Heart left ventricle (tissue), 16 donors: ENCODE measurements around the gene MRPL40. TPM values are rescaled to one million over a fixed set of nuclear protein-coding genes. Genes with fewer than 3 reads are reported as not detected.

ENCODE experiments used
- ATAC-seq, 4 donors: fragments of 200-7000 bp; cut with Tn5 transposase; one replicate each; pipeline ENCODE4 v1.9.1; 2020 to 2022; ENCODE audit warnings: moderate library complexity in 4 of 4, mild to moderate bottlenecking in 3 of 4, moderate number of reproducible peaks in 1 of 4
- DNase-seq, 5 donors: peaks; one replicate each; pipeline ENCODE4 v3.0.0-alpha.2; 2020
- H3K27ac ChIP-seq, 12 donors: fragments of 200-600 bp; sonication (generic) in 4 of 12; one replicate each; pipeline versions ENCODE4 v1.5.0 to v1.8.0; 2016 to 2022; ENCODE audit warnings: mild to moderate bottlenecking in 2 of 12
- H3K27me3 ChIP-seq, 9 donors: fragments of 200-600 bp; sonication (generic) in 2 of 9; one replicate each; pipeline versions ENCODE4 v1.5.1 to v1.8.0; 2016 to 2022; ENCODE audit warnings: mild to moderate bottlenecking in 3 of 9
- H3K36me3 ChIP-seq, 9 donors: fragments of 200-600 bp; sonication (generic) in 2 of 9; one replicate each; pipeline versions ENCODE4 v1.5.0 to v1.8.0; 2018 to 2022; ENCODE audit warnings: mild to moderate bottlenecking in 2 of 9
- H3K4me1 ChIP-seq, 12 donors: fragments of 200-600 bp; sonication (generic) in 4 of 12; one replicate each; pipeline versions ENCODE4 v1.5.0 to v1.8.0; 2016 to 2022; ENCODE audit warnings: mild to moderate bottlenecking in 3 of 12
- H3K4me3 ChIP-seq, 12 donors: fragments of 200-600 bp; sonication (generic) in 4 of 12; one replicate each; pipeline versions ENCODE4 v1.5.0 to v1.8.0; 2017 to 2022; ENCODE audit warnings: mild to moderate bottlenecking in 9 of 12, moderate library complexity in 4 of 12
- H3K9me3 ChIP-seq, 12 donors: fragments of 200-600 bp; sonication (generic) in 4 of 12; one replicate each; pipeline versions ENCODE4 v1.5.0 to v1.8.0; 2016 to 2022; ENCODE audit warnings: mild to moderate bottlenecking in 1 of 12
- CTCF ChIP-seq, 12 donors: fragments of 200-600 bp; sonication (generic) in 4 of 12; IDR thresholded peaks; one replicate each; pipeline versions ENCODE4 v1.5.0 to v1.8.0; 2018 to 2022; ENCODE audit warnings: antibody characterized with exemption in 12 of 12, mild to moderate bottlenecking in 5 of 12
- POLR2A ChIP-seq, 2 donors: fragments of 450-650 bp; IDR thresholded peaks; one replicate each; pipeline ENCODE4 v1.6.1; 2017; ENCODE audit warnings: antibody characterized with exemption in 2 of 2, mild to moderate bottlenecking in 2 of 2, moderate library complexity in 2 of 2
- WGBS, 4 donors: extraction: QIAGEN DNeasy Blood & Tissue Kit in 2 of 4; methylation state at CpG; one replicate each; pipeline versions ENCODE4 v1.1.5 to v1.1.7; 2013 to 2018; 5-methylcytosine and 5-hydroxymethylcytosine counted together
- intact Hi-C, 10 donors: fragments of 100-400 bp; cut with DNase I; formaldehyde crosslinking; loops; one replicate each; pipeline versions ENCODE4 v1.11.1 to v1.14.2; 2022
- long read RNA-seq, 3 donors: library from polyadenylated mRNA; unstranded; transcript quantifications; one replicate each; pipeline ENCODE4 v2.0.0, GENCODE V29; 2020 to 2021
- polyA plus RNA-seq, 2 donors: library from polyadenylated mRNA; stranded (reverse); fragments of 200-250 nt; gene quantifications; one replicate each; pipeline ENCODE4 v1.2.3, GENCODE V29; 2013
- total RNA-seq, 9 donors: library from RNA; depleted of rRNA in 2 of 9; stranded (reverse); fragments of >200 nt in 2 of 9; fragmentation: NEBNext Ultra II Directional in 3 of 9; extraction: Animal tissue kit (Norgen Biotek cat#: 25700) in 3 of 9; gene quantifications; one replicate each; pipeline versions ENCODE4 v1.1.0 to v1.2.4, GENCODE V29; 2016 to 2023
- donor health status: ischemic (EF 13 %, LVEDD 7.1; RV severe dilation, severe dysfunction).
- donor health status: healthy with polysubstance abuse.
- donor health status: DM: no; HTN: yes; CAD: no.
- donor health status: DM: no; HTN: no; CAD: no.
- donor health status: ischemic (EF 25% LVEDD 6.9; RV normal size, moderate dysfunction).
- donor health status: ischemic (EF 25% LVEDD 5.7; RV mildly dilated, moderate dysfunction).
- donor health status: healthy.
- donor health status: DM: yes; HTN: yes; CAD: no.
- donor health status: ischemic (EF 35%, LVEDD 5.7; RV mildly dilated, moderate dysfunction).
- donor health status: nonischemic (EF 11% LVEDD 7.7; RV severe dilation, severe dysfunction).
- donor health status: DM: yes; HTN: yes; CAD: no.
- donor health status: PGD.
- donor health status: ischemic (EF 29% LVEDD 5.4; RV normal size, mild dysfunction).
- donor health status: nonischemic (EF 23%, LVEDD 6.1; RV moderate dilation, normal function).

The MRPL40 gene
- total RNA-seq = 10 to 100 TPM; 39.9 to 62.7 (median 54.2) TPM
- polyA plus RNA-seq = 100 to 1,000 TPM in 1 of 2 donors, 10 to 100 TPM in 1; 42.1 to 119 TPM
- long read RNA-seq, donor 1, transcript MRPL40-201 (4 exons, 1,387 nt) = major isoform, 42 of 46 reads
- long read RNA-seq, donor 1, partial matches to known transcripts = 1 of 46 reads
- long read RNA-seq, donor 1, other reads (novel, unspliced or antisense) = 0 of 46 reads
- long read RNA-seq, donor 2, transcript MRPL40-202 (4 exons, 954 nt) = minor isoform, 5 of 45 reads
- long read RNA-seq, donor 2, transcript MRPL40-201 (4 exons, 1,387 nt) = major isoform, 36 of 45 reads
- long read RNA-seq, donor 2, partial matches to known transcripts = 0 of 45 reads
- long read RNA-seq, donor 2, other reads (novel, unspliced or antisense) = 2 of 45 reads
- long read RNA-seq, donor 3, transcript MRPL40-201 (4 exons, 1,387 nt) = major isoform, 33 of 33 reads
- long read RNA-seq, donor 3, partial matches to known transcripts = 0 of 33 reads
- long read RNA-seq, donor 3, other reads (novel, unspliced or antisense) = 0 of 33 reads

DNA sequence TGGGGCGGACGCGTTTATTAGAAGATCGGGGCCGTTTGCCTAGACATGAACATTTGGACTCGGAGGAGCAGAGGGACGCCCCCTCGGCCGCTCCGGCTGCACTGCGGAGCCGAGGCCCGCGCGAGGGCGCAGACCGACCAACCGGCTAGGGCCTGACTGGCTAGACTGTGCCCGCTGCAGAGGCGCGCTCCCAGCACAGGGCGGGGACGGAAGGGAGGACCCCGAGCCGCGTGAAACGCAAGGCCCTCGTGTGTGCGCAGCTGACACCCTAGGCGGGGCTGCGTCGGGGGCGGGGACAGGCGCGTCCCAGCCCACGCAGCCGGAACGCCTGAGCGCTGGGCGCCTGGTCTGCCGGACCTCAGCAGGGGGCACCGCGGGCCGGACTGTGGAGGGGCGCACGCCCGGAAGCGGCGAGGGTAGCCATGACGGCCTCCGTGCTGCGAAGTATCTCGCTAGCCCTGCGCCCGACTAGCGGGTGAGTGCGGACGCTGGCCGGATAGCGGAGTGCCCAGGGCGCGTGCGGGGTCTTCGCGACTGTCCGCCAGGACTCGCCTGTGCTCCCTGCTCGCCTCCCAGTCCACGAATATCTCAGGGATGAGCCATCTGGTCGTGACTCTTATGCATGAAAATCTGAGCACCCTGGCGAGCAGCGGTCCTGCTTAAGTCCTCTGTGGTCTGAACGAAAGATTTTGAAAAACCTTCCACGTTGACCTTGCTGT is at the start of gene MRPL40:
TSS of gene MRPL40 (plus strand) at position 413 of the 719 bp plus-strand sequence. CDS start at position 423, 10 bp downstream.
- Histone ChIP-seq H3K4me1 (peaks cover 7 to 46% (median 29%) of the 10 kb centered on the region in 12 donors), H3K27me3 (no peaks in the 10 kb centered on the region), H3K27ac (peak within 1 kb of the TSS; percentile 93 to 99 (median 98)), H3K9me3 (no peaks in the 10 kb centered on the region), H3K4me3 (peak within 1 kb of the TSS; percentile 62 to 95 (median 86)), H3K36me3 (peaks cover 0 to 36% (median 30%) of the 10 kb centered on the region in 9 donors)
- DNase-seq = peak; percentile 95 to 98 (median 97)
- ATAC-seq = peak; percentile 95 to 98 (median 98)
- 0 to 2% (median 1%) methylated on average over 13 to 74 of the region's 74 CpGs for WGBS, 4 donors
- TF ChIP-seq POLR2A (IDR thresholded peaks at IDR 0.05) = peak in 1 of 2 donors; percentile 86
- peak in 4 of 12 donors; percentile 15 to 28 (median 21) for TF ChIP-seq CTCF (IDR thresholded peaks at IDR 0.05)
- intact Hi-C loops = loop anchor here in 6 of 10 donors (1.0 to 10.0 kb wide), 5 partner anchors 15 to 255 kb away; partner anchors contain the start of genes CDC45 (in 5 of the 6), UFD1 (in 5 of the 6), C22orf39 (in 2 of the 6) and CLTCL1 (in 1 of the 6)

DNA sequence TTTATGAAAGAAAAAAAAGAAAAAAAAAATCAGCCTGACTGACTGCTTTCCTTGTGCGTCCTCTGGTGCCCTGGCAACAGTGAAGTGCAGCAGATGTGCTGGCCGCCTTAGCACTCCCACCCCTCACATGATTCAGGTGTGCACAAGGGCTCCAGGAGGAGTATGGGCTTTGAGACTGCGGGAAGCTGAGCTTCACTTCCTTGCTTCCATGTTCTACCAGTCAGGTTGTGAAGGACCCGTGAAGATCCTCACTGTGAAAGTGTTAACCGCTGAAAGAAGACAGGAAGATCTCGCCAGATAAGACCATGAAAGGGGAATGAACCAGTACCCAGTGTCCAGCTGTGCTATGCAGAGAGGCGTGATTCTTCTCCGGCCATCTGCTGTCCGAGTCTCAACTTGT is 49.1 kb upstream of the MRPL40 start:
- Histone ChIP-seq H3K36me3 (peaks cover 0 to 100% (median 86%) of the 10 kb centered on the region in 9 donors), H3K27ac (no peak overlapping the region), H3K9me3 (no peaks in the 10 kb centered on the region), H3K4me1 (no peaks in the 10 kb centered on the region), H3K27me3 (no peaks in the 10 kb centered on the region), H3K4me3 (no peak overlapping the region)
- TF ChIP-seq CTCF (IDR thresholded peaks at IDR 0.05) = no peak
- TF ChIP-seq POLR2A (IDR thresholded peaks at IDR 0.05) = no peak
- DNase-seq = no peak
- intact Hi-C loops = loop anchor here in 1 of 10 donors (10.0 kb wide), 1 partner anchor 82 kb away; no protein-coding TSS in a partner anchor
- ATAC-seq = no peak
- WGBS, 4 donors = 79 to 82% (median 81%) methylated on average over 9 of the region's 9 CpGs

DNA sequence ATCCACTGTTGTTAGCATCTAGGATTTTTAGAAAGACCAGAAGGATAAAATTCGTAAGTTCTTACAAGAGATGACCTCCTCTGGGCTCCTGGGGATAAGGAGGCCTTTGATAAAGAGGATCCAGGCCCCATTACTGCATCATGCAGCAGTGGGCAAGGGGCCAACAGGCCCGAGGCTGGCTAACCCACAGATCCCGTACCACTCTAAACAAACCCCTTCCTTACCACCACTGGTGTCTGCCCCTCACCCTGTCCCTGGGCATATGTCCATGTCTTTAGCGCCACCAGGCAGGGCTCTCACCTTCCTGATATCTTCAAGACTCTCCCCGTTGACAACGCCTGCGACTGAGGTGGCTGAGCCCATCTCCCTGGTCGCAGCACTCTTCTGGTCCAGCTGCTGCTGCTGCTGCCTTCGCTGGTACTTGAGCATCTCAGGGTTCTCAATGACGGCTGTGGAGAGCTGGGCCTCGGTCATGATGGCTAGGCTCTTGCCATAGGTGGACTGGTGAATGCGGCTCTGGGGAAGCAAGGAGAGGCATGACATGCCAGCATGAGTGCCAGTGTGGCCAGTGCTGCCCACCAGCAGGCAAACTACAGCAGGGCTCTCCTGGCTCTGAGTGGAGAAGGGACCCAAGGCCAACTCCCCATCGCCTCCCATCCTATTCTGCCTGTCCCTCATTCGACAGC is 47.0 kb upstream of the MRPL40 start:
- H3K4me1 ChIP-seq = peaks cover 0 to 5% (median 0%) of the 10 kb centered on the region in 12 donors
- TF ChIP-seq CTCF (IDR thresholded peaks at IDR 0.05) = no peak
- no peak for TF ChIP-seq POLR2A (IDR thresholded peaks at IDR 0.05)
- WGBS, 4 donors = 93 to 95% (median 94%) methylated on average over 14 of the region's 14 CpGs
- no peak overlapping the region for H3K27ac ChIP-seq
- H3K4me3 ChIP-seq = no peak overlapping the region
- ATAC-seq = no peak
- intact Hi-C loops = loop anchor here in 1 of 10 donors (10.0 kb wide), 1 partner anchor 79 kb away; no protein-coding TSS in a partner anchor
- no peak for DNase-seq
- H3K9me3 ChIP-seq = no peaks in the 10 kb centered on the region
- H3K36me3 ChIP-seq = peaks cover 0 to 100% (median 96%) of the 10 kb centered on the region in 9 donors
- no peaks in the 10 kb centered on the region for H3K27me3 ChIP-seq
